Body of pancreas (tissue), 4 donors: ENCODE results near the gene ABHD16B. TPM values are rescaled to one million over a fixed set of nuclear protein-coding genes. Genes with fewer than 3 reads are reported as not detected.
A peak's percentile ranks its signal among the peaks of the same experiment; 100 is the strongest.

Experiments used
- ATAC-seq: fragments of 150-250 bp; one replicate; pipeline ENCODE4 v1.9.1; 2016
- DNase-seq, 4 donors: peaks; one replicate each; pipeline ENCODE4 v3.0.0-alpha.2; 2019
- H3K27ac ChIP-seq, 4 donors: fragments of 200-600 bp; sonication (generic); 1 replicate in 3 of 4; 2 replicates in 1 of 4; pipeline versions ENCODE4 v1.5.1 to v1.6.1; 2016 to 2019; ENCODE audit warnings: mild to moderate bottlenecking in 1 of 4, mixed read lengths in 1 of 4, moderate library complexity in 1 of 4
- H3K27me3 ChIP-seq, 2 donors: fragments of 200-600 bp; sonication (generic); one replicate each; pipeline ENCODE4 v1.6.0; 2016; ENCODE audit warnings: mild to moderate bottlenecking in 1 of 2
- H3K36me3 ChIP-seq, 2 donors: fragments of 200-600 bp; sonication (generic); replicated peaks in 1 of 2; 2 replicates each; pipeline ENCODE4 v1.5.1; 2016; ENCODE audit warnings: low read depth in 2 of 2; ENCODE audit not compliant: insufficient read depth in 1 of 2
- H3K4me1 ChIP-seq: fragments of 200-600 bp; sonication (generic); one replicate; pipeline ENCODE4 v1.6.0; 2016
- H3K4me3 ChIP-seq, 2 donors: fragments of 200-600 bp; sonication (generic); 1 replicate in 1 of 2; 2 replicates in 1 of 2; pipeline ENCODE4 v1.5.1; 2016 to 2019
- H3K9me3 ChIP-seq, 3 donors: fragments of 200-600 bp; sonication (generic); 1 replicate in 2 of 3; 2 replicates in 1 of 3; pipeline ENCODE4 v1.5.1; 2016
- POLR2A ChIP-seq, 3 donors: fragments of 450-650 bp; IDR thresholded peaks; one replicate each; pipeline ENCODE4 v1.6.1; 2016; ENCODE audit warnings: antibody characterized with exemption in 3 of 3, mild to moderate bottlenecking in 2 of 3
- WGBS, 2 donors: methylation state at CpG; one replicate each; pipeline ENCODE4 v1.1.5; 2017; 5-methylcytosine and 5-hydroxymethylcytosine counted together
- intact Hi-C: fragments of 100-400 bp; cut with DNase I; formaldehyde crosslinking; loops from one replicate; pipeline ENCODE4 v1.15.1; 2023
- total RNA-seq, 2 donors: library from RNA; depleted of rRNA; stranded (reverse); fragments of >200 nt; gene quantifications; one replicate each; pipeline ENCODE4 v1.1.0, GENCODE V29; 2016
- TF ChIP-seq, protein P1 (sequence below), 7 experiments: fragments of 450-650 bp in 4 of 7; fragments of 200-600 bp in 3 of 7; sonication (generic) in 3 of 7; IDR thresholded peaks; one replicate each; pipeline ENCODE4 v1.5.1; 2016 to 2019; ENCODE audit warnings: antibody characterized with exemption in 7 of 7

ABHD16B gene
- total RNA-seq, 2 donors from 2014 or later = not detected

DNA sequence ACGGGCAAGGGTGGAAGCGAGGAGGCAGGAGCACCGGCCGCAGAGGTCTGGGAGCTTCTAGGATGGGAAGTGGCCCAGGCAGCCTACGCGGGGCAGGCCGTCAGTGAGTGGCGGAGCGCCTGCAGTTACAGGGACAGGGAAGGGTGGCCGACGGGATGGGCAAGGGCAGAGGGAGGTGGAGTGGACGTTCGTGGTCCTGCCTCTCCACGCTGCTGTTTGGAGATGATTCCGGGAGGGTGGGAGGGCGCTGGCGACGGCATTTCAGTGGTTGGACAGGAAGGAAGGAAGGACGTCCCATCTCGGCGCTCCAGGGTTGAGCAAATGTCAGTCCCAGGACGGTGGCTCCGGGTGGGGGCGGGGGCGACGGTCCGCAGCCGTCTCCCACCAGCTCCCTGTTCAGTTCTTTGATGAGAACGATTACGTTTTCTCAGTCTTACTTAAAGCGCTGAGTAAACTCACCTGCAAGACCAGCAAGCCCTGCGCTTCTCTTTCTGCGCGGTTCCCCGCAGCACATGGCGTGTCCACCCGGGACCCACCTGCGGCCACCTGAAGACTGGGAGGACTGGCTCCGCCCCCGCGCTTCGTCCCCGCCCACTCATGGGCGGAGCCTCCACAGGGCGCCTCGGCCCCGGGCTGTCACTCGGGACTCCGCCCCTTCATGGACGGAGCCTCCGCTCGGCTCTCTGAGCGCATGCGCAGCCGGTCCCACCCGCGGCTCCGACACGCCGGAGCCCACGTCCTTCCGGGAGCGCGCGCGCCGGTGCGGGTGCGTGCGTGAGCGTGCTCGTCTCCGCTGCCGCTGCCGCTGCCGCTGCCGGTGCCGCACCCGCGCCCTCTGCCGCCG, 33.3 kb downstream of the ABHD16B start, which contains the start of gene DNAJC5:
Gene DNAJC5 (plus strand): TSS at position 769 of the 844 bp plus-strand sequence. CDS start 33,220 bp downstream, outside the sequence.
- Histone ChIP-seq H3K4me1 (peaks cover 41% of the 10 kb centered on the region), H3K9me3 (no peaks in the 10 kb centered on the region), H3K36me3 (peaks cover 0 to 6% of the 10 kb centered on the region in 2 donors), H3K4me3 (peak within 1 kb of the TSS; percentile 28 to 34), H3K27me3 (no peaks in the 10 kb centered on the region), H3K27ac (peak within 1 kb of the TSS; percentile 68 to 91 (median 88))
- TF ChIP-seq POLR2A (IDR thresholded peaks at IDR 0.05) = peak in 1 of 3 donors; percentile 20
- TF ChIP-seq, protein P1, sequence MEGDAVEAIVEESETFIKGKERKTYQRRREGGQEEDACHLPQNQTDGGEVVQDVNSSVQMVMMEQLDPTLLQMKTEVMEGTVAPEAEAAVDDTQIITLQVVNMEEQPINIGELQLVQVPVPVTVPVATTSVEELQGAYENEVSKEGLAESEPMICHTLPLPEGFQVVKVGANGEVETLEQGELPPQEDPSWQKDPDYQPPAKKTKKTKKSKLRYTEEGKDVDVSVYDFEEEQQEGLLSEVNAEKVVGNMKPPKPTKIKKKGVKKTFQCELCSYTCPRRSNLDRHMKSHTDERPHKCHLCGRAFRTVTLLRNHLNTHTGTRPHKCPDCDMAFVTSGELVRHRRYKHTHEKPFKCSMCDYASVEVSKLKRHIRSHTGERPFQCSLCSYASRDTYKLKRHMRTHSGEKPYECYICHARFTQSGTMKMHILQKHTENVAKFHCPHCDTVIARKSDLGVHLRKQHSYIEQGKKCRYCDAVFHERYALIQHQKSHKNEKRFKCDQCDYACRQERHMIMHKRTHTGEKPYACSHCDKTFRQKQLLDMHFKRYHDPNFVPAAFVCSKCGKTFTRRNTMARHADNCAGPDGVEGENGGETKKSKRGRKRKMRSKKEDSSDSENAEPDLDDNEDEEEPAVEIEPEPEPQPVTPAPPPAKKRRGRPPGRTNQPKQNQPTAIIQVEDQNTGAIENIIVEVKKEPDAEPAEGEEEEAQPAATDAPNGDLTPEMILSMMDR (IDR thresholded peaks at IDR 0.05) = no peak
- intact Hi-C loops = no loop called here
- peak; percentile 96 to 97 (median 96) for DNase-seq
- ATAC-seq = peak; percentile 93
- 0 to 1% methylated on average over 29 to 54 of the region's 82 CpGs for WGBS, 2 donors

- peak overlapping the region; percentile 68 to 91 (median 88) for H3K27ac ChIP-seq
- H3K4me1 ChIP-seq = peaks cover 46% of the 10 kb centered on the region
- H3K36me3 ChIP-seq = no peaks in the 10 kb centered on the region
- intact Hi-C loops = no loop called here
- ATAC-seq (no peak), DNase-seq (no peak)
- peak overlapping the region; percentile 28 to 34 for H3K4me3 ChIP-seq
- WGBS, 2 donors = 0% methylated on average over 9 to 40 of the region's 87 CpGs
- TF ChIP-seq, protein P1 (IDR thresholded peaks at IDR 0.05) = no peak
- TF ChIP-seq POLR2A (IDR thresholded peaks at IDR 0.05) = no peak
- no peaks in the 10 kb centered on the region for H3K27me3 ChIP-seq
- no peaks in the 10 kb centered on the region for H3K9me3 ChIP-seq
Observed at GRCh38 chr20:63895202-63895951, 34.1 kb downstream of the ABHD16B start.

GRCh38 chr20:63895952-63896263, 34.6 kb downstream of the ABHD16B start:
- Histone ChIP-seq H3K4me1 (peaks cover 51% of the 10 kb centered on the region), H3K36me3 (no peaks in the 10 kb centered on the region), H3K9me3 (no peaks in the 10 kb centered on the region), H3K27ac (peak overlapping the region; percentile 68 to 91 (median 88)), H3K4me3 (peak overlapping the region; percentile 28 to 34), H3K27me3 (no peaks in the 10 kb centered on the region)
- TF ChIP-seq POLR2A (IDR thresholded peaks at IDR 0.05) = no peak
- TF ChIP-seq, protein P1 (IDR thresholded peaks at IDR 0.05) = no peak
- intact Hi-C loops = no loop called here
- ATAC-seq (no peak), DNase-seq (no peak)
- 0 to 1% methylated on average over 5 of the region's 5 CpGs for WGBS, 2 donors

- Histone ChIP-seq H3K4me3 (peak overlapping the region; percentile 28 to 34), H3K27me3 (no peaks in the 10 kb centered on the region), H3K36me3 (no peaks in the 10 kb centered on the region), H3K4me1 (peaks cover 57% of the 10 kb centered on the region), H3K9me3 (no peaks in the 10 kb centered on the region), H3K27ac (peak overlapping the region; percentile 68 to 91 (median 88))
- 3 to 12% methylated on average over 16 to 18 of the region's 18 CpGs for WGBS, 2 donors
- DNase-seq (peak; percentile 75 to 87 (median 84)), ATAC-seq (peak; percentile 55)
- intact Hi-C loops = no loop called here
- TF ChIP-seq, protein P1 (IDR thresholded peaks at IDR 0.05) = no peak
- peak in 2 of 3 donors; percentile 65 to 69 for TF ChIP-seq POLR2A (IDR thresholded peaks at IDR 0.05)
Observed at GRCh38 chr20:63896264-63897105, 35.2 kb downstream of the ABHD16B start.
